ENCODE measurements around the gene MCF2L2.
"Not testable (repeated sequence)": the region's sequence is repeated elsewhere in the genome, so short reads cannot be mapped to it uniquely, and the experiment has no call there.

Gene MCF2L2

GRCh38 chr3:183443395-183444385 is 15.3 kb upstream of the MCF2L2 start:
- no peak for DNase-seq

- no peak for DNase-seq
Observed at GRCh38 chr3:183442994-183443393, 14.6 kb upstream of the MCF2L2 start.

GRCh38 chr3:183440521-183440920 is 12.1 kb upstream of the MCF2L2 start:
- DNase-seq = not testable (repeated sequence)

DNA sequence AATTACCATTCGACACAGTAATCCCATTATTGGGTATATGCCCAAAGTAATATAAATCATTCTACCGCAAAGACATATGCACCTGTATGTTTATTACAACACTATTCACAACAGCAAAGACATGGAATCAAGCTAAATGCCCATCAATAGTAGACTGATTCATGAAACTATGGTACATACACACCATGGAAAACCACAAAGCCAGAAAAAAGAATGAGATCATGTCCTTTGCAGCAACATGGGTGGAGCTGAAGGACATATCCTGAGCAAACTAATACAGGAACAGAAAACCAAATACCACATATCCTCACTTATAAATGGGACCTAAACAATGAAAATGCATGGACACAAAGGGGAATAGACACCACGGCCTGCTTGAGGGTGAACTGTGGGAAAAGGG is 11.1 kb upstream of the MCF2L2 start:
- DNase-seq = no peak

DNA sequence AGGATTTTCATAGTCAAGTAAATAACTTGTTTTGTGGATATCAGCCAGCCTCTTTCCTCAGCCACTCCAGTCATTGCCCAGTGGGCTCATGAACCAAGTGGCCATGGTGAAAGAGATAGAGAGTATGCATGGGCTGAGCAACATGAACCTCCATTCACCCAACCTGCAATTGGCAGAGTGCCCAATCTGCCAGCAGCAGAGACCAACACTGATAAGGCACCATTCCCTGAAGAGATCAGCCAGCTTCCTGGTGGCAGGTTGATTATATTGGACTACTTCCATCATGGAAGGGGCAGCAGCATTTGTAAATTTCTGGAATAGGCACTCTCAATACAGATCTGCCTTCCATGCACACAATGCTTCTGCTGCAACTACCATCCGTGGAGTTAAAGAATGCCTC is 10.3 kb upstream of the MCF2L2 start:
- DNase-seq = no peak

- DNase-seq = no peak
Observed at GRCh38 chr3:183437666-183438564, 9.5 kb upstream of the MCF2L2 start.

- DNase-seq = no peak
Observed at GRCh38 chr3:183437061-183437460, 8.6 kb upstream of the MCF2L2 start.

DNA sequence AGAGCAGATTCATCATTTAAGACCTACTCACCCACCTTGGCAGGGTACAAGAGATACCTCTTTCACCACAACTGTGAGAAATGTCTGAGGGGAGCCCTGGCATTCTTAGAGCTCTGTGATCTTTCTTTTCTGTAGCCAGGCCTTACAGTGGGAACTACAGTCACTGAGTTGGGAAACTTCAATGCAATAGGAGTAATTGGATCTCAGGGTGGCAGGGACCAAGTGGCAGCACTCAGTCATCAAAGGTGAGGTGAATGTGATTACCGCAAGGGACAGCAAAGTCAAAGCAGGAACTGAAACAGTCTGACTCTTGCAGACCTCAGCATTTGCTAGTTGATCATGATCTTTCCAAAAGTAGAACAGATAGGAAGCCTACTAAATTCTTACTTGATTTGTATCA is 7.2 kb upstream of the MCF2L2 start:
- DNase-seq = no peak

DNA sequence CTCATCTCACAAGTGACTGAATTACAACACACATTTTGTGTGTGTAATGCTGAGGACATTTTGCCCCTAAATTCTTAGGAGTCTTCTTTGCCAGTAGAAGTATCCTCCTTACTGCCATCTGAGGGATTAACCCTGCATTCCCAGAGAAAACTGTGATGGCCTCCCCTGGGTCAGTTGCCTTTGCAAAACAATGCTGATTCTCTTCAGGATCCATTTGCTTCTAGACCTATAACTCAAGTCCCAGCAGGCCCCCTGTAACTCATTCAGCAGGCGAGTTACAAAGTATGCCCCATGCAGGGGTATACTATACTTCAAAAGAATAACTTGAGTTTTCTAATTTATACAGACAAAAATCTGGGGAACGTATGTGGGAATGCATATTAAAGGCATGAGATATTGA is 6.6 kb upstream of the MCF2L2 start:
- no peak for DNase-seq

GRCh38 chr3:183434503-183434902 is 6.1 kb upstream of the MCF2L2 start:
- no peak for DNase-seq

DNA sequence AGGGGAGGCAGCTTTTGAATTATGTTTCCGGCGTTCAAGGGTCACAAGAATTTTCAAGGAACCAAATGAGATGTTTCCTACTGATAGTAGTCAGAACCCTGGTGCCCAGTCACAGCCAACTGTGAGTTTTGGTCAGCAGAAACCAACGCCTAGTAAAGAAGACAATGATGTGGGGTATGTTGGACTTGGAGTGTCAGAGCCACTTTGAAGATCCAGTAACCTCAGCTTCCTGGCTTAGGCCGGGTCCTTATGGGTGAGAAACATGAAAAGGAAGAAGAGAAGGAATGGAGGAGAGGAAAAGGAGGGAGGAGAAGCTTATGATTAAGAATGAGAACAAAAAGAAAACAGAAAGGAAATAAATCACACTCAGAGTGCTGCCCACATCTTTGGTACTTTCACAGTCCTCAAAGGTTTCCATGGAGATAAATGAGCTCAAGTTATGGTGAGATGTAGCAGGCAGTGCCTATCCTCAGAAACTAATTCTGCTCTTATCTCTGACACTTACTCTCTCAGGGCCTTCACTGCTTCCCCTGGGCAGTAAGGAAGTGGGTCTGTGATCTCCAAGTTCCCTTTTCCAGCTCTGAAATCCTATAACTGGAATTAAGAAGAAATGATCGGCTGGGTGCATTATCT is 2.0 kb upstream of the MCF2L2 start:
- no peak for DNase-seq

DNA sequence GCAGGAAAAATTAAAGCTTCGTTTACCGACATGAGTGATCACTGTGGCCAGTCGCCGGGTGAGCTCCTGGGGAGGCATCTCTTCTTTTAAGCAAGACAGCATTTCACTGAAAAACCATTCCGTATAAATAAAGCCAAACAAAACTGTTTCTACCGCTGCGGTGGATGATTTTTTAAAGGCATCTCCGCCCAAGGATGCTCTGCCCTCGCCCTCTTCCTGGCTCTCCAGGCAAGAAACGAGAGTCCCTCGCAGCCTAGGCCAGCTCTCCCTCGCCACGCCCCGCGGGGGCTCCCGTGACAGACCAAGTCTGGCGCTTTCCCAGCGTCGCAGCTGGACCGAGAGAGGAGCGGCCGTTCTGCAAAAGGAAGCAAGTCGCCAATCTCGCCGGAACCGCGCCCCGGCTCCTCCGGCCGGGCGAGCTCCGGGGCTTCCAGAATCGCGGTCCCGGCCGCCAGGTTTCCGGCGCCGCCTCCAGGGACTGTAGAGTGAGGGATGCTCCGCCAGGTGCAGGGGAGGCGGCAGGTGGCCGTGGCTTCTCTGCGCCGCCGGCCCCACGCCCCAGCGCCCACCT is 458 bp downstream of the MCF2L2 start:
- DNase-seq = peak; percentile 69

- DNase-seq = no peak
Observed at GRCh38 chr3:183427196-183427875, 1.1 kb downstream of the MCF2L2 start.

- not testable (repeated sequence) for DNase-seq
Observed at GRCh38 chr3:183418807-183419206, 9.6 kb downstream of the MCF2L2 start.

- DNase-seq = no peak
Observed at GRCh38 chr3:183411216-183411922, 17.1 kb downstream of the MCF2L2 start.

GRCh38 chr3:183410759-183411158 is 17.7 kb downstream of the MCF2L2 start:
- no peak for DNase-seq

DNA sequence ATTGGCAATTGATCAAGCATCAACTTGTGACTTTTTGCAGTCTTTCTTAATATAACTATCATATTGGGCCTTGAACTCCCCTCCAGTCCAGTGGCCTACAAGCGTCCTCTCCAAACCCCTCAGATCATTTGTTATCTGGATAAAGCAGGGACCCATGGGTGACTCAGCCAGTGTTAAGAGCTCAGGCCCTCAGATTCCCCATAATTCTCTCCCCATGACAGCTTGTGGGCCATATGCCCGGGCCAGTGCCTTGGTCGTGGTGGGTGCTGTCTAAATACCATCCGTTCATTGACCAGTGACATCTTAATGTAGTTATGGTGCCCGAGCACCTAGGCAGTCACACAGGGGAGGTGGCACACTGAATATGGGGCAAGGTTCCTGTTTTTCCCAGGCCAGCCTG is 18.1 kb downstream of the MCF2L2 start:
- DNase-seq = no peak

DNA sequence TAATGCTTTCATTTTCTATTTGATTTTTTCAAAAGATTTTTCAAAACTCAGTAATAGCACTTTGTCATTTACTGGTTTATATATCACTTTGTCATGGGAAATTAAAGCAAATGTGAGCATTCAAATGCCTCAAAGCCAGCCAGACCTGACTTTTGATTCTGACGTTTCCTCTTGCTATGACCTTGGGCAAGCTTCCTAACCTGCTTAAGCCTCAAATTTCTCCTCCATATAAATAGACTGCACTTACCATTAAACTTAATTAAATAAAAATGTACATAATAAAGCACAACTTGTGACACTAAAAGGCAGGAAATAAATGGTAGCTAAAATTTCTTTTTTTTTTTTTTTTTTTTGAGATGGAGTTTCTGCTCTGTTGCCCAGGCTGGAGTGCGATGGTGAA is 19.2 kb downstream of the MCF2L2 start:
- no peak for DNase-seq

DNA sequence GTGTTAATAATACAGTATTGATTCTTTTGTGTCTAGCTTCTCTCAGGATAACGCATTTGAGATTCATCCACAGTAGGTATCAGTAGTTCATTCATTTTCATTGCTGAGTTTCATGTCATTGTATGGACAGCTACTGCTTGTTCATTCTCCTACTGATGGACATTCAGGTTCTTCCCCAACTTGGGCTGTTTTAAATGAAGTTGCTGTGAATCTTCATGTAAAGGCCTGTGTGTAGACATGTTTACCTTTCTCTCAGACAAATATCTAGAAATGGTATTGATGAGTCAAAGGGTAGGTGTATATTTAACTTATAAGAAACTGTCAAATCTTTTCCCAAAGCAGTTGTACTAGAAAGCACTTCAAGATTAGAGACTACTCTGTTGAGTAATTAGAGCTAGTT is 26.7 kb downstream of the MCF2L2 start:
- DNase-seq = no peak

GRCh38 chr3:183400352-183400751 is 28.1 kb downstream of the MCF2L2 start:
- no peak for DNase-seq

- no peak for DNase-seq
Observed at GRCh38 chr3:183396662-183397391, 31.6 kb downstream of the MCF2L2 start.

Data from right hindlimb (tissue), 1 donor.